ENCODE measurements around the gene TRABD2B. TPM values are rescaled to one million over a fixed set of nuclear protein-coding genes. Genes with fewer than 3 reads are reported as not detected.

TRABD2B gene
- total and polyA plus RNA-seq, 2 experiments from 2014 or later: 1.00 to 2.3 TPM

DNA sequence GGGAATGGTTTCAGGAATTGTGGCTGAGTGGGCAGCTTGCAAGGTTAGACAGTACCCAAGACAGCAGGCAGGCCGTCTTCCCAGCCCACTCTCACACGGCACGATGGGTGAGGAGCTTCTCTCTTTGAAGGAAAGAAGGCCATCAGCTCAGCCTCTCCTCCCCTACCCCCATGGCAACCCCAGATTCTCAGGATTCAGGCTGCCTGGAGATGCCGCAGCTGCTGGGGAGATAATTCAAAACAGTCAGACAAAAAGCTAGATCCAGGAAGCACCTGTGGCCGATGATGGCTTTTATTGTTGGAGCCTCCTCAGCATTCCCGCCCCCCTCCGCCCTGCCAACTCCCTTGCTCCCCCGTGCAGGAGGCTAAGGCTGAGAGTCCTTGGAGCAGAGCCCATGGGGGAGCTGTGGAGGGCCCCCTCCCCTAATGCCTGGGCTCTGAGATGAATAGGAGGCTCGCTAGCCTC is 220.5 kb downstream of the TRABD2B start:
- Histone ChIP-seq H3K4me3 (no peak overlapping the region), H3K9me3 (ENCODE audit: low read depth) (no peaks in the 10 kb centered on the region), H4K20me1 (ENCODE audit: insufficient read depth, poor library complexity, severe bottlenecking) (no peaks in the 10 kb centered on the region), H3K79me2 (no peaks in the 10 kb centered on the region), H3K27me3 (no peaks in the 10 kb centered on the region), H3K4me2 (no peak overlapping the region), H3K9me2 (replicated peaks; ENCODE audit: insufficient read depth) (no peaks in the 10 kb centered on the region), H3K27ac (no peak overlapping the region), H3K4me1 (ENCODE audit: insufficient read depth) (no peaks in the 10 kb centered on the region), H3K36me3 (replicated peaks; ENCODE audit: insufficient read depth, low read depth) (no peaks in the 10 kb centered on the region), H2AFZ (no peak overlapping the region)
- DNase-seq (ENCODE audit: low spot score): no peak
- TF ChIP-seq, protein P1, sequence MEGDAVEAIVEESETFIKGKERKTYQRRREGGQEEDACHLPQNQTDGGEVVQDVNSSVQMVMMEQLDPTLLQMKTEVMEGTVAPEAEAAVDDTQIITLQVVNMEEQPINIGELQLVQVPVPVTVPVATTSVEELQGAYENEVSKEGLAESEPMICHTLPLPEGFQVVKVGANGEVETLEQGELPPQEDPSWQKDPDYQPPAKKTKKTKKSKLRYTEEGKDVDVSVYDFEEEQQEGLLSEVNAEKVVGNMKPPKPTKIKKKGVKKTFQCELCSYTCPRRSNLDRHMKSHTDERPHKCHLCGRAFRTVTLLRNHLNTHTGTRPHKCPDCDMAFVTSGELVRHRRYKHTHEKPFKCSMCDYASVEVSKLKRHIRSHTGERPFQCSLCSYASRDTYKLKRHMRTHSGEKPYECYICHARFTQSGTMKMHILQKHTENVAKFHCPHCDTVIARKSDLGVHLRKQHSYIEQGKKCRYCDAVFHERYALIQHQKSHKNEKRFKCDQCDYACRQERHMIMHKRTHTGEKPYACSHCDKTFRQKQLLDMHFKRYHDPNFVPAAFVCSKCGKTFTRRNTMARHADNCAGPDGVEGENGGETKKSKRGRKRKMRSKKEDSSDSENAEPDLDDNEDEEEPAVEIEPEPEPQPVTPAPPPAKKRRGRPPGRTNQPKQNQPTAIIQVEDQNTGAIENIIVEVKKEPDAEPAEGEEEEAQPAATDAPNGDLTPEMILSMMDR (IDR thresholded peaks at IDR 0.05; ENCODE audit: poor library complexity): no peak
- TF ChIP-seq EZH2phosphoT487 (IDR thresholded peaks at IDR 0.05; ENCODE audit: low read depth, severe bottlenecking, unreplicated experiment) (no peak), EZH2 (IDR thresholded peaks at IDR 0.05; ENCODE audit: borderline replicate concordance) (no peak)
- 66% methylated on average over 9 of the region's 9 CpGs for WGBS (ENCODE audit: low lambda C conversion rate, missing lambda C conversion rate)

DNA sequence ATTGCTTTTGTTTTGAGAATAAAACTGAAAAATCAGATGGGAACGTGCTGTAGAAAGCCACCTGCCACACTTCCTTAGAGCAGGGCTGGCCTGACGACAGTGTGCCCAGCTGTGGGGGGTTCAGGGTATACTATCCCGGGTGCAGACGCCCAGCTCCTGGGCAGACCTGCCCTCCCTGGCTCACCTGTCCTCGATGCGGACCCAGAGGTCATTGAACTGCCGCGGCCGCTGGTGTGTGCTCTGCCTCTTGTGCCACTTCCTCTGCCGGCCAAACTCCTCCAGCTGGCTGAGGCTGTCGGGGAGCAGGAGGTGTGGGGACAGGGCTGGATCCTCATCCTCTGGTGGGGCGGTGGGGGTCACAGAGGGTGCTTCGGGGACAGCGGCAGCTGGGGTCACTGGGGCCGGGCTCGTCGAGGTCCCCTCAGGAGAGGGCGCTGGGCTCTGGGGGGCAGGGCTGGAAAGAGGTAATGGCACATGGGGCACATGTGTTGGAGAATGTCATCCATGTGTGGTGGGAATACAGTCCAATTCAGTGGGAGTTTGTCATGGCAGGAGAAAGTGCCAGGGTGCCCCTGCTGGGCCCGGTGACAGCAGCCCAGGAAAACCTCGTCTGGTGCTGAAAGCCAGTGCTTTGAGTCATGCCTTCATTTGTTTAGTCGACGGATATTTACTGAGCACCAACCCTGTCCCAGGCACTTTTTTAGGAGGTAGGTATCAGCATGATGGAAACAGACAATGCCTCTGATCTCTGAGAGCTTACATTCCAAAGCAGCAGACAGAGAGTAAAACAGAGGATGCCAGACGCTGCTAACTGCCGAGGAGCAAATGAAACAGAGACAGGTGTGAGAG is 222.0 kb downstream of the TRABD2B start:
- no peaks in the 10 kb centered on the region for H3K27me3 ChIP-seq
- H3K36me3 ChIP-seq (replicated peaks; ENCODE audit: insufficient read depth, low read depth): no peaks in the 10 kb centered on the region
- no peak overlapping the region for H2AFZ ChIP-seq
- no peaks in the 10 kb centered on the region for H3K4me1 ChIP-seq (ENCODE audit: insufficient read depth)
- H3K9me3 ChIP-seq (ENCODE audit: low read depth): no peaks in the 10 kb centered on the region
- H3K79me2 ChIP-seq: no peaks in the 10 kb centered on the region
- H3K4me2 ChIP-seq: no peak overlapping the region
- no peak overlapping the region for H3K27ac ChIP-seq
- H4K20me1 ChIP-seq (ENCODE audit: insufficient read depth, poor library complexity, severe bottlenecking): no peaks in the 10 kb centered on the region
- WGBS (ENCODE audit: low lambda C conversion rate, missing lambda C conversion rate): 86% methylated on average over 22 of the region's 24 CpGs
- TF ChIP-seq EZH2 (IDR thresholded peaks at IDR 0.05; ENCODE audit: borderline replicate concordance): no peak
- TF ChIP-seq, protein P1 (IDR thresholded peaks at IDR 0.05; ENCODE audit: poor library complexity): no peak
- TF ChIP-seq EZH2phosphoT487 (IDR thresholded peaks at IDR 0.05; ENCODE audit: low read depth, severe bottlenecking, unreplicated experiment): no peak
- no peak overlapping the region for H3K4me3 ChIP-seq
- DNase-seq (ENCODE audit: low spot score): no peak
- H3K9me2 ChIP-seq (replicated peaks; ENCODE audit: insufficient read depth): no peaks in the 10 kb centered on the region

DNA sequence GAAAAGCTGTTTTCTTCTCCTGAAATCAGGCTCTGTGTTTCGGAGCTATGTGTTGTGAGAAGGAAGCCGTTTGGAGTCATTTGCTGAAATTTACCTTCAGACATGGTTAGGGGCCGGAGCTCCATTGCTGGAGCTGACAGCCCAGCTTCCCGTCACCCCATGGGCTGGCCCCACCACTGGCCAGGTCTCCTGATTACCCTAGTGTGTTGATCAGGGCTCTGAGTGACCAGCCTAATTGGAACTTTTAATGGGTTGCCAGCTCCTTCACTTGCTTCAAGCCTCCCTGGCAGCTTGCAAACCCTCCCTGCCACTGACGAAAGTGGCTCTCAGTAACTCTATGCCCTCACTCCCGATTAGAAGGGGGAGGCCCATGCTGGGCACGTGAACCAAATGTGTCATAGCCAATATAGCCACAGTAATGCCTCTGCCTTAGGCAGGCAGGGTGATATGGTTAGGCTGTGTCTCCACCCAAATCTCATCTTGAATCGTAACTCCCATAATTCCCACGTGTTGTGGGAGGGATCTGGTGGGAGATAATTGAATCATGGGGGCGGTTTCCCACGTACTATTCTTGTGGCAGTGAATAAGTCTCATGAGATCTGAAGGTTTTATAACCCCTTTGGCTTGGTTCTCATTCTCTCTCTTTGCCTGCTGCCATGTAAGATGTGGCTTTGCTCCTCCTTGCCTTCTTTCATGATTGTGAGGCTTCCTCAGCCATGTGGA is 224.1 kb downstream of the TRABD2B start:
- TF ChIP-seq, protein P1 (IDR thresholded peaks at IDR 0.05; ENCODE audit: poor library complexity): no peak
- TF ChIP-seq EZH2 (IDR thresholded peaks at IDR 0.05; ENCODE audit: borderline replicate concordance): no peak
- TF ChIP-seq EZH2phosphoT487 (IDR thresholded peaks at IDR 0.05; ENCODE audit: low read depth, severe bottlenecking, unreplicated experiment): no peak

More for the DNA sequence above, 224.1 kb downstream of the TRABD2B start:
- no peak for DNase-seq (ENCODE audit: low spot score)
- no peak overlapping the region for H2AFZ ChIP-seq
- no peaks in the 10 kb centered on the region for H4K20me1 ChIP-seq (ENCODE audit: insufficient read depth, poor library complexity, severe bottlenecking)
- 93% methylated on average over 11 of the region's 11 CpGs for WGBS (ENCODE audit: low lambda C conversion rate, missing lambda C conversion rate)
- no peak overlapping the region for H3K4me3 ChIP-seq
- H3K9me3 ChIP-seq (ENCODE audit: low read depth): no peaks in the 10 kb centered on the region
- no peak overlapping the region for H3K4me2 ChIP-seq
- H3K27ac ChIP-seq: no peak overlapping the region
- H3K36me3 ChIP-seq (replicated peaks; ENCODE audit: insufficient read depth, low read depth): no peaks in the 10 kb centered on the region
- H3K27me3 ChIP-seq: no peaks in the 10 kb centered on the region
- H3K4me1 ChIP-seq (ENCODE audit: insufficient read depth): peaks cover 12% of the 10 kb centered on the region
- no peaks in the 10 kb centered on the region for H3K79me2 ChIP-seq
- no peaks in the 10 kb centered on the region for H3K9me2 ChIP-seq (replicated peaks; ENCODE audit: insufficient read depth)

All from hepatocyte (in vitro differentiated cells).